GM19397 (cell line): ENCODE results near the gene MRPL28.
A peak's percentile ranks its signal among the peaks of the same experiment; 100 is the strongest.
"Not testable (repeated sequence)": the region's sequence is repeated elsewhere in the genome, so short reads cannot be mapped to it uniquely, and the experiment has no call there.

Experiments
- ATAC-seq: cut with Tn5 transposase; IDR thresholded peaks from one replicate; pipeline ENCODE4 v1.9.1; 2021; ENCODE audit warnings: mild to moderate bottlenecking, moderate library complexity; ENCODE audit not compliant: unreplicated experiment

MRPL28 gene

DNA sequence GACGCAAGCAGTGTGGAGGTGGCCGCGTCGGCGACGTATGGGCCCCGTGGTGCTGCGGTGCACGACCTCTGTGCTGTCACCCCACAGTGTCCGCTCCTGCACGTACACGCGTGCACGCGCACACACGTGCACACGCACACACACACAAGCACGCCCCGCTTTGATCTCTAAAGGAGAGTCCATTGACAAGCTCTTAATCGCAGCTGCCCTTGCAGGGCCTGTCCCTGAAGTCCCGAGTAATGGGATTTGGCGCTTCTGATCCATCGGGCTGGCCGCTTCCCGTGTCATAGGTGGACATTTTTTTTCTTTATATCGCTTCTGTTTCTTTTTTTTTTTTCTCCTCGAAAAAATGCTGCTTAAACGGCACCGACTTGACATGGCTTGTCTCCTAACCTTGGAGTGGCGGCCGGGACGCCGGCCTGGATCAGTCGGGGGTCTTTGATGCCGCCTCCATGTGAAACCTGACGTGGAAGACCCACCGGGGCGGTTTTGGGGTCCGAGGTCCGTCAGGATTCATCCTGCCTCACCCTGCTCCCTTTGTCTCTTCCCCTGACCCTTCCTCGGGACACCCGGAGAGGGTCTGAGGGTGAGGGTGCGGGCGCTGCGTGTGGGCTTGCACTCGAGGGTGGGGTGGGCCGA is 9.5 kb downstream of the MRPL28 start:
- ATAC-seq: no peak

DNA sequence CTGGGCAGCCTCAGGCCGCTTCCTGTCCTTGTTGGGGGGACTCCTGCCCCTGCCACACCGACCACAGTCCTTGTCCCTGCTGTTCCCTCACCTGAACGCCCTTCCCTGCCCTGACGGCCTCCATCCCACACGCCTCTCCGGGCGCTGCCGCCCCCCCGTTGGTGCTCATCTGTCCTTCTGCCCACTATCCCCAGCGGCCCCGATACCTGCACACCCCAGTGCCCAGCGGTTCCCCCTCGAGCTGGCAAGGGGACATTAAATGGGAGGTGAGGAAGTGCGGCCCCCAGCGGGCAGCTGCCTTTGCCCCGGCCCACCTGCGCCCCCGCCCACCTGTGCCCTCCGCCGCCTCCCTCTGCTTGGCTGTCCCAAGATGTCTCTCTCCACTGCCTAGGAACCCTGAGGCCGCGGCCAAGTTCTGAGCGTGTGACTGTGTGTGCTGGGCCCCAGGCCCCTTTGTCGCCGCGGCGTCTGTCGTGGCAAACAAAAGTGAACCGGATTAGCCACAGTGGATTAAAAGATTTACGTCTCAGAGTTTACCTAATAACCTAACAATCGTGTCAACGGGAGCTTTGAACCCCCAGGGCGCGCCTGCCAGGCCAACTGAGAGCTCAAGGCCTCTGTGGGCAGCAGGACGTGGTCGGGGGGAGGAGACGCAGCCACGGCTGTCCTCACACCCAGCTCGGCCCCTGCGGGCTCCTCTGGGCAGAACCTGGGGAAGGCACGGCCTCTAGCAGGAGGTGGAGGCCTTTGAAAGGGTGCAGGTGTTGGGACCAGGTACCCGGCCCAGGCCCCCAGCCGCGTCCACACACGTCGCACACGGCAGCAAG is 10.3 kb downstream of the MRPL28 start:
- no peak for ATAC-seq

GRCh38 chr16:359067-359763 is 11.1 kb downstream of the MRPL28 start:
- ATAC-seq: no peak

DNA sequence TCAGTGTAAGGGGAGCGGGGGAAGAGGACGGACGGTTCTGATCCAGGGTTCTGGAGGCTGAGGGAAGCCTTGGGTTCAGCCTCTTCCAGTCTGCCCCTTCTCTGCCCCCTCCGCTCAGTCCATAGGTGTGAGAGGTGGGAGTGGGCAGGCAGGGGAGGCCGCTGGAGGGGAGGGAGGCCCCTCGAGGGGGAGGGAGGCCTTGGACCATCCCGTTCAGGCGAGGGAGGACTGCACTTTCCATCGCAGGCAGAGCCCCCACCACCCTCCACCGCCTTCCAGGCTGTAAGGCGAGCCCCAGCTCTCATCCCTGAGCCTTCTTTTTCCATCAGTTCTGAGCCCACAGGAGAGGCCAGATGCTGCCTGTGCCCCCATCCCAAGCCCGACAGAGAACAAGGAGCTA is 13.6 kb downstream of the MRPL28 start:
- ATAC-seq: no peak

DNA sequence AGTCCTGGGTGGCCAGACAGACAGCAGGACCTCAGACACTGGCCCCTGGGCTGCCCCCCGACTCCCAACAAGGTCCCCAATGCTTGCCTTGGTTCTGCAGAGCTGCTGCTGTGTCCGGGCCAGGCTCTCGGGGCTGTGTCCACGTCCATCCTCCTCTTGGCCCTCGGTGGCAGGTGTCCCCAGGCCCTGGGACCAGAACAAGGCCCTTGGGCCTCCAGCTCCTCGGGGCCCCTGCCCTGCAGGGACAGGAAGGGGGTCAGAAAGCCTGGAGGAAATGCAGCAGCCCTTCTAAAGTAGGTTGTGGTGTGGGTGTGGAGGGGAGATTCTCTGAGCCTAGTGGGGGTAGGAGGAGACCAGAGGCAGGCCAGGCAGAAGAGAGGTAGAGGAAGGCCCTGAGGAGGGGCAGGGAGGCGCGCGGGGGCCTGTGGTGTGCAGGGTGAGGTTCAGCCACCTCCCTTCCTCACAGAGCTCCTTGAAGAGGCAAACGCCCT is 15.3 kb downstream of the MRPL28 start:
- ATAC-seq: no peak

GRCh38 chr16:354291-354881 is 16.0 kb downstream of the MRPL28 start:
- ATAC-seq: no peak

DNA sequence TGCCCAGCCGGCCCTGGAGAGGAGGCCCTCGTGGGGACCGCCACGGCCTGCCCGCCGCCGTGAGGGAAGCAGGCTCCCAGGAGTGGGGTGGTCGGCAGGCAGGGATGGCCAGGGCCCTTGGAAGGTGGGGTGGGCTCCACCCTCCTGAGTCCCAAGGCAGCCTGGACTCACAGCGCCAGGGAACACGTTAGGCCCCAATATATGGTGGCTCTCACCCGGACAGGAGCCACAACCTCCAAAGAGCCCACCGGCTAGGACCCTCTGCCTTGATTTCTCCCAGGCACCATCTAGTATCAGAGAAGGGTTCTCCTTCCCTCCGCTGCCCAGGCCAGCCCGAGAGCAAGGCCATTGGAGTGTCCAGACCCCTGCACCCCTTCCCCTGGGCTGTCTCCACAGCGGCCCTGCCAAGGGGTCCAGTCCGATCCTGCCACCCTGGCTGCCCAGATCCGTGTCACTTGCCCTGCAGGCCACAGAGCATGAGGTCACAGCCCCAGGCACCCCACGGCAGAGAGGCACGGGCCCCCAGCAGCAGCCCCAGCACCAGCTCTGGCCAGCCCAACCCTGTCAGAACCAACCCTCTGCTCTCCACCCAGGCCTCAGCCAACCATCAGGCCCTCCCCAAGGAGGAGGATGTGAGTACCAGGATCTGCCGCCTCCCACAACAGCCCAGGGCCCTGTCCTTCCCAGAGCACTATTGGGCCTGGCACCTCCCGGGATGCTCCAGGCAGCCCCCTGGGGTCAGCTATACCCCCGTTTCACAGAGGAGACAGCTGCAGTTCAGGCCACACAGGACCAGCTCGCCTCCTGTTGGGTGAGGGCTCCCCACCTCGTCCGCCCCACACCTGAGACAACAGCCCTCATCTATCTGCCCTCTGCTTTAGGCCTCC is 16.7 kb downstream of the MRPL28 start:
- ATAC-seq: peak; percentile 1

DNA sequence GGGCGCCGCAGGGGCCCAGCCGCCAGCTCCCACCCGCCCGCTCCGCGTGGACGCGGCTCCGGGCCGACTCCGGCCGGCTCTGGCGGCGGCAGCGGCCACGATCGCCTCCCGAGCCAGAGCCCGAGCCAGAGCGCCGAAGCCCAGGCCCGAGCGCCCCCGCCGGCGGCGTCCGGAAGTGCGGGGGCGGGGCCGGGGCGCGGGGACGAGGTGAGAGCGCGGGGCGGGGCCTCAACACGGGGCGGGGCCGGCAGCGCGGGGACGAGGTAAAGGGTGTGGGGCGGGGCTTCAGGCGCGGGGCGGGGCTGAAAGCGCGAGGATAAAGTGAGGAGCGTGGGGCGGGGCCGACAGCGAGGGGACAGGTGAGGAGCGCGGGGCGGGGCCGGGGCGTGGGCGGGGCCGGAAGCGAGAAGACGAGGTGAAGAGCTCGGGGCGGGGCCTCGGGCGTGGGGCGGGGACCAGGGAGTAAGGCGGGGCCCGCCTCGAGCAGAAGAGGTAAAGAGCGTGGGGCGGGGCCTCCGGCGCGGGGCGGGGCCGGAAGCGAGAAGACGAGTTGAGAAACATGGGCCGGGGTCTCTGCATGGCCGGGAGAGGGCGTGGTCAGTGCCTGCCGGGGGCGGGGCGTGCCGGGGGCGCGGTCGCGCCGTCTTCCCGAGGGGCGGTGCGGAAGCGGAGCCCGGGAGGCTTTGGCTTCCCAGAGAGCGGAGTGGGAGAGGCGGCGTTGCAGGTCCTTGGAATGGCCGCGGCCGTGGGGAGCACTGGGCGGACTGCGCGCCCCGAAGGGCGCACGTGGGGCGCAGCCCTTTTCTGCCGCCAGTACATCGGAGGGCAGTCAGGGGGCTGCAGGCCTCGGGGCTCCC is 17.6 kb downstream of the MRPL28 start, which contains the start of gene AXIN1:
Gene AXIN1, minus strand, starts transcription at position 177 of the 857 bp plus-strand sequence. CDS start 5,698 bp downstream, outside the sequence.
- peak; percentile 57 for ATAC-seq

DNA sequence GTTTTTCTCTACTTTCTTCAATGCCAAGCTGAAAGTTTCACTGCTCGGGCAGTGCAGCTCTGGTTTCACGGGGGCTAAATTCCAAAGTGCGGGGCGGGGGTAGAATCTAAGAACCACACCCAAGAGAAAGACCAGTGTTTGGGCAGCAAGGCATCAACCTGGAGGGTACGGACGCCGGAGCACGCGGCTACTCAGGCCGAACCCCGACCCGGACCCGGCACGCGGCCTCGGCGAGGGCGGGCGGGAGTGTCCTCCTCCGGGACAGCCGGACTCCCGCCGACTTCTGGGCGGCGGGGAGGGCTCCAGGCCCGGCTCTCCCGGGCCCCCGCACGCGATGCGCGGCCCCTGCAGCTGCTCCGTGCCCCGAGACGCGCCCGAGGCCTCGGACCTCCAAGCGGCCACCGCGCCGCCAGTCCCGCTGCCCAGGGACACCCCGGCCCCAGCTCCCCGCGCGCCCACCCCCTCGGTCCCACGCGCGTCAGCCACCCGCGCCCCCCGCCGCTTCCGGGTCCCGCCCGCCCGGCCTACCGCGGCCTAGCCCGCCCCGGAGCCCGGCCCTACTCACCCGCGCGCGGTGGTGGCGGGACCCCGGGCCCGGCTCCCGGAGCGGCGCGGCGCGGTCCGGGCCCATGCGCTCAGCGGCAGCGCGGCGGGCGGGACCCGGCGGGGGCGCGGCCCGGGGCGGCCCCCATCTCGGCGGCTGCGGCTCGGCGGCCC is 18.4 kb downstream of the MRPL28 start:
- ATAC-seq: peak; percentile 10

GRCh38 chr16:350203-350602 is 20.1 kb downstream of the MRPL28 start:
- ATAC-seq: no peak

- ATAC-seq: no peak
Observed at GRCh38 chr16:349211-349610, 21.1 kb downstream of the MRPL28 start.

- ATAC-seq: not testable (repeated sequence)
Observed at GRCh38 chr16:348495-348894, 21.8 kb downstream of the MRPL28 start.

DNA sequence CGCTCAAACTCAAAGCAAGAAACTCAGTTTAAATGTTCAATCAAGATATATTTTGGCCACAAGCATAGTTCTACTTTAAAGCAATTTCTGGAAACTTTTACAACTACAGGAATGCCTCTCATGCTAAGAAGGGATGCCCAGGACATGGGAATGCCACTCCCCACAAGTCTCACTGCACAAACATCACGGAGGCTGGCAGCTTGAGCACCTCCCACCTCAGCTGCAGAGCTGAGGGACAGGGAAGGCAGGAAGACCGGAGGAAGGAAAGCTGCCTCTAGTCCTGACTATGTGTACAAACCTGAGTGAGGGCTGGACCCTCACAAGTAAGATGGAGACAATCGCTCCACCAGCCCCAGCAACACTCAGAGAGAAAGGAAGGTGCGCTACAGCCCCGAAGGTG is 23.1 kb downstream of the MRPL28 start:
- ATAC-seq: no peak

- no peak for ATAC-seq
Observed at GRCh38 chr16:346587-346986, 23.8 kb downstream of the MRPL28 start.

GRCh38 chr16:345772-346171 is 24.6 kb downstream of the MRPL28 start:
- no peak for ATAC-seq

DNA sequence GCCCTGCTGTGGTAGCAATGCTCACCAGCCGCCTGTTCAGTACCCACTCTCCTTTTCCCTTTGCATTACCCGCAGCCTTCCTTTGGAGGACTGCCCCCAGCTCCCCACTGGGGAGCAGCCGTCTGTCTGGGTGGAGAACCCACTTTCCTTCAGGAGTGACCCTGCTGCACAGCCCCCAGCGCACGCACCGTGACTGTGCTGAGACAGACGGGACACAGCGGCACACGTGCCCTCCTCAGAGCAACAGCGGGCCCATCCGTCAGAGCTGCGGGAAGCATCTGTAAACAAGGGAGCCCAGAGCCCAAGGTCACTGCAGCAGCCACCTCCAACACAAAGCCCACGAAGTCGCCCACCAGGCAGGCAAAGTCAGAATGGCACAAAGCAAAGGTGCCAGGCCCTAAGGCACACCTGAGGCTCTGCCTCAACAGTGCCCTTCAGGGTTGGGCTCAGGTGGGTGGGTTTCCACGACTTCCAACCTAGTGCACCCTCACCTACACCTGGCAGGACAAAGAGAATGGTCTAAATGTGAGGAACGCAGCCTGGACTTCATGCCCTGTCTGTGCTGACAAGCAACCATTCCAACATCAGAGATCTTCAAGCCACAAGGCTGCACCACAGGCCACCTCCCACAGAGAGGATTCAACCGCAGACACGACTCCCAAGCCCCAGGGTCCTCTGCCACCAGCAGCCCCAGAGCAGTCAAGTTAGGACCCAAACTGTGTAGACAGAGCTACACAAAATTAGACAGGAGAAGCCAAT is 27.7 kb downstream of the MRPL28 start:
- no peak for ATAC-seq

GRCh38 chr16:341974-342336 is 28.4 kb downstream of the MRPL28 start:
- not testable (repeated sequence) for ATAC-seq
